Activated CD8-positive, alpha-beta memory T cell treated with anti-CD3 and anti-CD28 coated beads for 48 hours (primary cell): ENCODE data around the gene KCNQ2.

Experiments
- DNase-seq, 3 experiments: peaks; one replicate each; pipeline ENCODE4 v3.0.0-alpha.2; 2020; ENCODE audit warnings: low read depth in 2 of 3, low spot score in 2 of 3

KCNQ2 gene

DNA sequence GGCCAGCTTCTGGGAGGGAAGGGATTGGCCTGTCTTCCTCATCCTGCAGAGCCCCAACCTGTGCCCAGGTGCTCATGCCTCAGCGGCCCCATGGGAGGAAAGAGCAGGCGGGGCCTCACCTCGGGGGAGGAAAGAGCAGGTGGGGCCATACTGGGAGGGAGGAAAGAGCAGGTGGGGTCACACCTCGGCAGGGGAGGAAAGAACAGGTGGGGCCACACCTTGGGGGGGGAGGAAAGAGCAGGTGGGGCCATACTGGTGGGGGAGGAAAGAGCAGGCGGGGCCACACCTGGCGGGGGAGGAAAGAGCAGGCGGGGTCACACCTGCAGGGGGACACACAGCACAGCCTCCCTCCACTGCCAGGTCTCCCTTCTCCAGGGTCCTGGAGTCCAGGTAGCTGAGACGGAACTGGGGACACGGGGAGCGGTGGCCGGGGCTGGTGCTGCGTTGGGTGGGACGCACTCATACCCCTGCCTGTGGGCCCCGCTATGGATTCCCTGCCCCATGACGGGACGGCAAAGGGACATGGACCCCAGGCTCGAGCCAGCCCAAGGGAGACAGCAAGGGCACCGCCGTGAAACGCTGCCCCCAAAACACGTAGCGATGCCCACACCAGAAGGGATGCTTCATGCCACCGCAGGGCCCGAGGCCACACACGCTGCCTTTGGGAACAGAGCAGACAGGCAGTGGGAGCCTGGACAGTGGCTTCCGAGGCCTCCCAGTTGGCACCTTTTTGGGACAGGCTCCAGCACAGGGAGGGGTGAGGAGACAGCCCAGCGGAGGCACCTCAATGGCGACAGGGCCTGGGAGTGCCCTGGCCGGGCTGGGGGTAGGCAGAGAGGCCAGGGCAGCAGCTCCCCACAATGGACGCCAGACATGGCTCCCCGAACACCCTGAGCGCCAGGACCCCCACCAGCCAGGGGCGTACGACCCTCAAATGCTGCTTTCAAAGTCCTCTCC is 68.0 kb downstream of the KCNQ2 start:
- no peak for DNase-seq

DNA sequence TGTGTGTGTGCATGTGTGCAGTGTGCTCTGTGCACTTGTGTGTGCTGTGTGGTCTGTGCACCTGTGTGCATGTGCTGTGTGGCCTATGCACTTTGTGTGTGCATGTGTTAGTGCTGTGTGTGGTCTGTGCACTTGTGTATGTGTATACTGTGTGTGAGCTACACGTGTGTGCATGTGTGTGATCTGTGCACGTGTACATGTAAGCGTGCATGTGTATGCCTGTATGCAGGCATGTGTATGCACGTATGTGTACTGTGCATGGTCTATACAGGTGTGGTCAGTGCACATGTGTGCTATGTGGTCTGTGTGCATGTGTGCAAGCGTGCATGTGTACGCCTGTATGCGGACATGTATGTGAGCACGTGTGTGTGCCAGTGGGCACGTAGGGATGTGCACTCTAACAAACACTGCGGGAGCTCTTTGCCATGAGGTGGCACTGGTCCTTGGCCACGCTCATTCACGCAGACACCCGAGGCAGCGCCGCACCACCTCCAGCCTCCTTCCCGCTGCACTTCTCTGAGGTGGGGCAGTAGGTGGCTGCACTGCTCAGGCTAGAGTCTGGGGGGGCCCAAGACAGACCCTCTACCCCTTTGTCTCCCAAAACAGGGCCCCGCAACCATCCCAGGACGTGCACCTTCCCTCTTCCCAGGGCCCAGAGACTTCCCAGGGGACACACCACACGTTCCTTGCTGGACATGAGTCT is 68.9 kb downstream of the KCNQ2 start:
- no peak for DNase-seq

DNA sequence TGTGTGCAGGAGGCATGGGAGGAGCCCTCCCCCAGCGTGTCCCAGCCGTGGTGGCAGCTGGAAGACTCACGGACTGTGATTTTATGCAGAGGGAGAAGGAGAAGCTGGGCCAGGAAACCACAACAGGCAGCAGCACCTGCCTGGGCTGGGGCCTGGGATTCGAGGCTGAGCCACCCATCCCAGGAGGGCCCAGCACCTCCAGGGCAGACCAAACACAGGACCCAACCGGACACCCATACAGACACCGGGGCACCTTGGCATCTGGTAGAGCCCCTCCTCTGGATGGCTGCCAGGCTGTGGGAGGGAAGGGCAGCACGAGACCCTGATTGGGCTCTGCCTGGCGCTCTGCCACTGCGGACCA is 69.6 kb downstream of the KCNQ2 start:
- no peak for DNase-seq

DNA sequence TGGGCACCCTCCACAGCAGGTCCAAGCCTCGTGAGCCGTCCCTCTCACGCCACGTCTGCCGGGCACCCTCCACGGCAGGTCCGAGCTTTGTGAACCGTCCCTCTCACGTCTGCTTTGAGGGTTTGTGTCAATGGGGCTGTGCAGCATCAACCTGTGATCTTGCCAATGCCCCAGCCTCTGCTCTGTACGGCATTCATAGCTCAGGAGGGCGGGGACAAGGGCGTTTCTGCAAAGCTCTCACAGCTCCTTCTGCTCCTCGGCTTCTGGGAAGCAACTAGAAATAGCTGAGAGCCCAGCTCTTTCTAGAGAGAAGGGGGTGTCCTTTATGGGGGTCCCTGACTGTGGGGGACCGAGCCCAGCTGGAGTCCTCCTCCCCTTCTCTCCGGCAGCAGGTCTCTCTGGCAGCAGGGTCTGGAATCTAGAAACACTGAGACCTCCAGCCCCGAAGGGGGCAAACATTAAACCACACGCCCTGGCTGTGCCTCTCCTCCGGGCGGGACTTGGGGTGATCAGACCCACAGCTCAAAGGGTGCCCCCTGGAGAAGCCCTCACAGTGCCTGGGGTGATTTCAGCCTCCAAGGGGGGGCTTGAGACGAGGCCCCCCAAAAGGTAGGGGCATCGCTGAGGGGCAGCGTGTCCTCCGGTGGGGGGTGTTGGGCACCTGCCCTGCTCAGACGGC is 70.1 kb downstream of the KCNQ2 start:
- DNase-seq = no peak

DNA sequence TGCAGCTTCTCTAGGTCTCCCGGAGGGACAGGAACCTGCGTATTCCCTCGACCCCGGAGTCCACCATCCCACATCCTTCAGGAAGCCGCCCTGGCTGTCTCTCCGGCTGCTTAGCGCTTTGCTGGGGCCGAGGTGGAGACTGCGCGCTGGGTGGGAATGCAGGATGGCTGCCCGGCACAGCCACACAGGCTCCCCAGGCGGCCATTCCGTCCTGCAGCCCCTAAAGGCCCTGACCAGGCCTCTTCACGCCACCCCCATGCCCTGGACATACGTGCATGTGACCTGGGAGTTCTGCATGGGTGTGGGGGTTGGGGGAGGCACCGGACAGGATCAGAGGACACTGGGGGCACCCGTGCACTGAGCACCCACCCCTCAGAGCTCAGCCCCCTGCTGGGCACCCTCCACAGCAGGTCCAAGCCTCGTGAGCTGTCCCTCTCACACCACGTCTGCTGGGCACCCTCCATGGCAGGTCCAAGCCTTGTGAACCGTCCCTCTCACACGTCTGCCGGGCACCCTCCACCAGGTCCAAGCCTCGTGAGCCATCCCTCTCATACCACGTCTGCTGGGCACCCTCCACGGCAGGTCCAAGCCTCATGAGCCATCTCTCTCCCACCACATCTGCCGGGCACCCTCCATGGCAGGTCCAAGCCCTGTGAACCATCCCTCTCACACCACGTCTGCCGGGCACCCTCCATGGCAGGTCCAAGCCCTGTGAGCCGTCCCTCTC is 70.9 kb downstream of the KCNQ2 start:
- DNase-seq = no peak

DNA sequence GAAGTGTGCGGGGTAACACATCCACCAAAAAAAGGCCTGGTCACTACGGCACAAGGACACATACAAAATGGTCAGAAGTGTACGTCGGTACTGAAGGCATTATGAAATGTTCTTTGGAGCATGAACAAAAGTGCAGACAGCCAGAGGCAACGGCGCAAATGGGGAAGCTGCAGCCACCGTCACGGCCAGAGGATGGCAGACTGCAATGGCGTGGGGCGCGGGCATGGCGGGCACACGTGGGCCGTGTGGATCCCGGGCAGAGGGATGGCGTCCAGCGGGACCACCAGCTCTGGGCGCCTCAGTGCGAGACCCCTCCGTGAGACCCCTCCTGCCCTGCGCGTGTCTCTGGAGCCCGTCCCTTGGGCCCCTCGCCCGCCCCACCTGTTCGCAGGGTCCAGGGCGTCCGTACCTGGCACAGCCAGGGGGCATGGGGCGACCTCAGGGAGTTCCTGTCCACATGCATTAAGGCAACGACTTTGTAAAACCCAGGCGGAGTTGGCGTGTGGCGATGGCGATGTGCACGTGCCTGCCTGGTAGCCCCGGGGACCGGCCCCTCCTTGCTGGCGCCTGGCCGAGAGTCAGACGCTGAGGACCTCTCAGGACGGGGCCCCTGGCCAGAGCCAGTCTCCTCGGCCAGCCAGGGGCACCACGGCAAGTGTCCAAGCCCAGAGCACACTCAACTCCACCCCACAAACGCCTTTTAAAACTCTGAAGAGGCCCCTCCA is 71.8 kb downstream of the KCNQ2 start:
- DNase-seq = no peak

DNA sequence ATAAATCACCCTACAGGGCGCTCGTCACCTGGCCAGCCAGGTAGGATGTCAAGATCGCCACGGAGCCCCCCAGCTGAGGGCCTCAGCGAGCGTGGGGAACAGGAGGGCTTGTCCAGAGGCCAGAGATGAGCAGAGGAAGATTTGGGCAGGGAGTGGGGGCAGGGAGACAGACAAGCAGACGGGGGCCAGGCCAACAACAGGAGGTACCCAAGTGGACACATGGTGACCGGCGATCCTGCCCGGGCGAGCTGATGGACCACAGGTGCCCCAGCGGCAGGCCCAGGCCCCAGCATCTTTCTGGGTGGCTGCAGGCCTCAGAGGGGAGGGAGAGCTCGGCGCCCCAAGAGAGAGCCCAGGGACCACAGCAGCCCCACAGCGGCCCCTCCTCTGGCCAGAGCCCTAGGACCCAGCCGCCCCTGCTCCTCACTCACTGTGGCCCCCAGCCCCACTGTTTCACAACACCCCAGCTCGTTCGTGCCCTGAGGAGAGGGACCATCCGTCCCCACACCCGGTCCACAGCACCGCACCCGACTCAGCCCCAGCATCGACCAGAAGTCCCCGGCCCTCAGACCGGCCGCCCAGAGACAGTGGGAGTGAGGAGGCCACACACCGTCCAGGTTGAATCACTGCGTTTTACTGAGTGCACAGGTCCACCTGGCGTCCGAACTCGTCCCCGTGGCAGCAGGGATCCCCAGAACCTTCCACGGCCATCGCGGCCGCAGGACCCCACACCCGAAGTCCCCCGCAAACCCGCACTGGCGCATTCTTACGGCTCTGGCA is 72.7 kb downstream of the KCNQ2 start:
- DNase-seq = no peak

DNA sequence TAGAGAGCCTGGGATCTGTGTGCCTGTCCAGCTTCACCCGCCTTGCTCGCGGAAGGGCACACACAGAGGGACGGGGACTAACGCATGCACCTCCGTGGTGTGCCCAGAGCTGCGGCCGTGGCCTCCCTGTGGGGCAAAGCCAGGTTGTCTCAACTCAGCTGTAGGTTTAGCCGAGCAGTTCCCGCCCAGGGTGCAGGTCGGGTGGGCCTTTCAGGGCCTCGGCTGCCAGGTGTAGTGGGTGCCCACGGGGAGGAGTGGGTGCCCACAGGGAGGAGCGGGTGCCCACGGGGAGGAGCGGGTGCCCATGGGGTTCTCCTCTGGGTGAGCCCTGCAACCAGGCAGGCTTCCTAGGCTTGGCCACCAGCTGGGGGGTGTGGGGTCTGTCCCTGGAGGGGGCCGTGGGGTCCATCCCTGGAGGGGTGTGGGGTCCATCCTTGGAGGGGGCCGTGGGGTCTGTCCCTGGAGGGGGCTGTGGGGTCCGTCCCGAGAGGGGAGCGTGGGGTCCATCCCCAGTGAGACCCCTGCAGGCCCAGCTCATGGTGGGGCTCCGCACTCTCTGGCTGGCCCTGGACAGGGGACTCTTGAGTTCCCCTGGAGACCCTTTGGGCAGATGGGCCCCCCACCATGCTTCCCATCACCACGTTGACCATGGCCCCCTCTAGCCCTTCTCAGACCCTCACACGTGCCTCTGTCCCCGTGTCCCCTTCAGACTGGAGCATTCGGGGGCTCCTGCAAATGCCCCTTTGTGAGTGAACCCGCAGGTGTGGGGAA is 73.5 kb downstream of the KCNQ2 start:
- no peak for DNase-seq

DNA sequence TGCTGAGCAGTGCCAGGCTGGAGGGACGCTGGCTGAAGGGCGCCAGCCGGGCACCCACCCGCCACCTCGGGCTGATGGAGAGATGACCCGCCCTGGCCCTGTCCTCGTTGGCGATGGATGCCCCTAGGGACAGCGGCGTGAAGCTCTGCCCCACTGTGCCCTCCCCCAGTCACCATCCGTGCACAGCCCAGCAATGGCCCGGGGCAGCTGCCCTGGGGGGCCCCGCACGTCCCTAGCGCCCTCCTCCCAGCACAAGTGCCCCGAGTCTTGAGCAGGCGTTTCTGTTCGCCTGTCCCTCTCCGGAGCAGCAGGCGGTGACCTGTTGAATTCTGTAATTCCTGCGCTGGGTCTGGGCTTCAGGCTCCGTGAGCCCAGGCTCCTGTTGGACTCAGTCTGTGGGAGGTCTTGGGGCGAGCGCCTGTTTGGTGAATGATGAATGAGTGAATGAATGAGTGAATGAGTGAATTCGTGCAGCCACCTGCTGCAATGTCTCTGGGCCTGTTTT is 74.5 kb downstream of the KCNQ2 start:
- DNase-seq = no peak

DNA sequence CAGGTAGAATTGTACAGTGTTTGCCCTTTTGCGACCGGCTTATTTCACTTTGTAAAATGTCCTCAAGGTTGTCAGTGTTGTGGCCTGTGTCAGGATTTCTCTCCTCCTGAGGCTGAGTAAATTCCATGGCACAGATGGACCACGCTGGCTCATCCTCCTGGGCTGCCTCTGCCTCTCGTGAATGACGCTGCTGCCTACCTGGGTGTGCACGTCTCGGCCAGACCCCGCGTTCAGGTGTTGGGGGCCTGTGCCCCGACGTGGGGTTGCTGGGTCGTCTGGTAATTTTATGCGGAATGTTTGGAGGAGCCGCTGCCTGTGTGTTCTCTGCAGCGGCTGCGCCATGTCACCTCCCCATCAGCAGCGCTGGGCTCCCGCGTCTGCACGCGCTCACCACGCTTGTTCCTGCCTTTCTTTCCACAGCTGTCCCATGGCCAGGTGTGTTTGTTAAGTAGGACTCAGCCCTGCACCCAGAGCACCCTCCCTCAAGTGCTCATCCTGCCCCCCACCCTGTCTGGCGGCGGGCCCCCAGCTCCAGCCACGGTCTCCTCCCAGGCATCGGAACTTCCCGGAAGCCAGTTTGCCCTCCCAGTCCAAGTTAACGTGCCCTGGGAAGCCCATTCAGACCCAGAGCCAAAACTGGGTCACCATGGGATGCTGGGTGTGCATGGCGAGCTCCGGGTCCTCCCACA is 75.2 kb downstream of the KCNQ2 start:
- DNase-seq = no peak

DNA sequence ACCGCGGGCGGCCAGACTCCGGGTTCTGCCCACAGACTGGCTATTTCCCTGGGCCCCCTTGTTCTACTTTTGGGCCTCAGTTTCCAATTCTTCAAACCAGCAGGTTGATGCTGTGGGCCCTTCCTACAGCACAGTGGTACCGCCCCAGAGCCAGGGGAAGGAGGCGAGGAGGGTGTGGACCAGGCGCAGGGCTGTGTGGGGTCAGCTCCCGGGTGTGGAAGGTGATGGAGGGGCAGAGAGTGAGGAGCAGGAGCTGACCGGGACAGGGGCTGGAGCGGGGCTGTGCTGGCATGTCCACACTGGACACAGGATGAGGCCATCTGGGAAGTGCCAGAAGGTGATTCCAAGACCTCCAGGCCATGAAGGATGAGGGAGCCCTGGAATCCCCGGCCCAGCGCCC is 76.2 kb downstream of the KCNQ2 start:
- DNase-seq = no peak

DNA sequence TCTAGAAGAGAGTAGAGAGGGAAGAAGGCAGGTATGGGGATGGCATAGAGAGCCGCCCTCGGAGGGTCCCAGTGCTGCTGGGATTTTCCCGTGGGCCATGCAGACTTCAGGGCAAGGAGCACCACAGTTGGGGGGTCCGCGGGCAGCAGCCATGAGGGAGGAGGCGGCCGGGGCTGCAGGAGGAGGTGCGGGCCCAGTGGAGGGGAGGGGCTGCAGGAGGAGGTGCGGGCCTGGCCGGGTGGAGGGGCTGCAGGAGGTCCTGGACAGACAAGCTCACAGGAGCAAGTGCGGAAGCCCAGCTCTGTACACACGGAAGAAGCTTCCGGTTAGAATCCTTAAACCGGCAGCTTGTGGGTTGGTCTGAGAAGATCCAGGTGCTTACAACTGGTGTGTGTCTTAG is 76.7 kb downstream of the KCNQ2 start:
- DNase-seq = no peak

DNA sequence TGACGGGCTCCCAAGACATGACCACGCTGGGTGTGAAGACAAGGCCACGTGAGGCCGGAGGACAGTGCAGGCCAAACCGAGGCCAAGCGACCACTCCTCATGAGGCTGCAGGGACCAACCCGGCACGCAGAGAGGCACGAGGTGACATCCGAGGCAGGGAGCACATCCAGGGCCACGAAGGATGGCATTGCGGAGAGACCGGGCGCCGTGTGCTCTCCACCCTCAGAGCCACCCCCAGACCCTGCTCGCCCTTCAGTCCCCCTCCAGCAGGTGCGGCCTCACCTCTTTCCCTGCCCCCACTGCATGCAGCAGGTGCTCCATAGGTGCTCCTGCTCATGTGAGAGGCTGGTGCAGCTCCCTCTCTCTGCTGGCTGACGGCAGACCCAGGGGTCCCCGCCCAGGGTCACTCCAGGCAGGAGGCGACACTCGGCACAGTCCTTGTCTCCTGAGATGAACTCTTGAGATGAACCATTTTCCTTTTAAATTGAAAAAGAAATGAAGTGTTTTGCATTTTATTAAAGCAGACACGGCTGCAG is 77.5 kb downstream of the KCNQ2 start:
- no peak for DNase-seq

DNA sequence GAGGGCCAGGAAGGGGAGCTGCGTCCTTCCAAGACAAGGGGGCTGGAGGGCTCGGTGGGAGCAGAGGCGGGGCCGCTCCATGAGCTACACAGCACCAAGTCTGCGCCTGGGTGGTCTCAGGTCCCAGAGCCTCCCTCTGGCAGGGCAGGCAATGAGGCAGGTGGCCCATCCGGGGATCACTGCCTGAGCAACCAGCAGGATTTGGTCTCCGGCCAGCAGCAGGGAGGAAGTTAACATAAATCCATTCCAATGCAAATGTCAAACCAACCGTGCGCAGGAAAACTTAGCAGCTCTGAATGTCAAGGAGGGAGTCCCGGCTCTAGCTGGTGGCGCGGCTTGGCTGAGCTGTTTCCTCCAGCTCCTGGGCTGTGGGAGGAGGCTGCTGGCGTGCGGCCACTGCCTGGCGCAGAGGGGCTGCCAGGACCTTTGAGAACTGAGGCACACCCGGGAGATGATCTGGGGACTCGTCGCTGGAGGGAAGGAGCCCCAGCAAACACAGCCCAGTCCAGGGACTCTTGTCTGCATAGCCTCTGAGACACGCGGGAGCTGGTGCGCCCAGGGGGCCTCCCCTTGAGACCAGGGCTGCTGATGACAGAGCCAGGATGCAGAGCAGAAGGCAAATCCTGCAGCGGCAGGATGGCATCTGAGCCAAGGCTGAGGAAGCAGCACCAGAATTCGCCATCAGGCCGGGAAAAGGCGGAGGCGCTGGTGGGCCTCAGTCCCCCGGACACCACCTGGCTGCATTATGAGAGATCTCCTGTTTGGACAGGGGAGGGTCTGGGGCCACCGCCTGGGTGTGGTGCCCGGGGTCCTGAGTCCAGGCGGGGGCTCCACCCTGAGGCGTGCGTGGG is 78.2 kb downstream of the KCNQ2 start:
- DNase-seq = no peak

DNA sequence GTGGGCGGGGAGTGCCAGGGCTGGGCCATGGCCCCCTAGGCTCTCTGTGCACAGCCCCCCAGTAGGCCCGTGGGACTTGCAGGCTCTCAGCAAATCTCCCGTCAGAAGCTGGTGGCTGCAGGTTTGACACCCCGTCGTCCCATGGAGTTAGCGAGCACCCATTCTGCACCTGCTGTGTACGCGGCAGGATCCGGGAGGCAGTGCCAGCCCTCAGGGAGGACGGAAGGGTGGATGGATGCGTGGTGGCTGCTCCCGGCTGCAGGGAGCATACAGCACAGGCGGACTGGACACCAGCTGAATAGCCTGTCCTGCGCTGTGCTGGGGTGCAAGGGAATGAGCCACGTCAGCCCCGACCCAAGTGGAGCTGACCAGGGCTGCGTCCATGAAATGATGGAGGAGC is 78.9 kb downstream of the KCNQ2 start:
- no peak for DNase-seq

DNA sequence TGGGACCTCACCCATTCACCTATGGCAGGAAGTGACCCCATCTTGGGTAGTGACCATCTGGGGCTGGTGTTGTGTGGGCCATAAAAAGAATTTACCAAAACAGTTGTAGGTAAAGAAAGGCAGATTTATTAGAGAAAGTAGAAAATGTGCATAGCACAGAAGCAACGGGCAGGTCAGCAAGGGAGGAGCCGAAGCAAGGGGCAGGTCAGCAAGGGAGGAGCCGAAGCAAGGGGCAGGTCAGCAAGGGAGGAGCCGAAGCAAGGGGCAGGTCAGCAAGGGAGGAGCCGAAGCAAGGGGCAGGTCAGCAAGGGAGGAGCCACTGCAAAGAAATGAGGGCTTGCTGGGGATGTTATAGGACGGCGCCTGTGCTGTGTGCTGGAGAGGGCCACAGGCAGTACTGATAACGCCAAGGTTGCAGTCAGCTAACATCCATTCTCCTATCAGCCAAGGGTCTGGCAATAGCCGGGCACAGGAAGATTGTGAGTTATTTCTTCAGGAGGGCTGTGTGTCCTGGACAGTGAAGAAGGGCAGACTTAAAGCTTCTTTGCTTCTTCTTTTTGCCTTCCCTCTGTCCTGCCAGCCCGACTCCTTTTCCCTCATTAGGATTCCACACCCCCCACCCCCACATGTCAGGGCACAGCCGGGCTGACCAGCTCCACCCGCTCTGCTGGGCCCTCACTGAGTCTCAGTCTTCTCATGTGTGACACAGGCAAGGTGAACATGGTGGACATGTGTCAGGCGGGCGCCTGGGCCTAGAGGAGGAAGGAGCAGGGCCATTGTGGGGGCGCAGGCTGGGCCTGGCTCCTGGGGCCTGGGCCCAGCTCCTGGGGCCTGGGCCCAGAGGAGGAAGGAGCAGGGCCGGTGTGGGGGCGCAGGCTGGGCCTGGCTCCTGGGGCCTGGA is 79.7 kb downstream of the KCNQ2 start:
- no peak for DNase-seq
